ENCODE data around the gene SDSL. TPM values are rescaled to one million over a fixed set of nuclear protein-coding genes. Genes with fewer than 3 reads are reported as not detected.

The SDSL gene
- total RNA-seq, result 1 to 10 TPM in 1 of 2 donors, under 1 TPM in 1; 0.29 to 3.2 TPM

GRCh38 chr12:113422030-113422885 lies at the start of gene SDSL:
SDSL (plus strand) TSS chr12:113422380; CDS start chr12:113427983, 5,603 bp downstream.
- H3K27ac Mint-ChIP-seq, result peak within 1 kb of the TSS; percentile 82
- peak; percentile 48 to 55 for DNase-seq
- H3K9me3 Mint-ChIP-seq, result no peaks in the 10 kb centered on the region
- ATAC-seq (replicated peaks in 1 of 2), result peak; percentile 91 to 96
- no peaks in the 10 kb centered on the region for H3K36me3 Mint-ChIP-seq (ENCODE audit: insufficient read depth in 2 of 2)
- peaks cover 13% of the 10 kb centered on the region for H3K4me1 Mint-ChIP-seq (ENCODE audit: low read depth)
- peak within 1 kb of the TSS; percentile 77 to 94 for H3K4me3 Mint-ChIP-seq
- H3K27me3 Mint-ChIP-seq (ENCODE audit: low read depth), result peaks cover 9% of the 10 kb centered on the region

GRCh38 chr12:113373440-113373839 lies 48.7 kb upstream of the SDSL start:
- Mint-ChIP-seq H3K4me3 (no peak overlapping the region), H3K9me3 (no peaks in the 10 kb centered on the region), H3K4me1 (ENCODE audit: low read depth) (peaks cover 4% of the 10 kb centered on the region), H3K27ac (no peak overlapping the region), H3K36me3 (ENCODE audit: insufficient read depth in 2 of 2) (peaks cover 3 to 6% of the 10 kb centered on the region in 2 donors), H3K27me3 (ENCODE audit: low read depth) (no peaks in the 10 kb centered on the region)
- DNase-seq (no peak), ATAC-seq (replicated peaks in 1 of 2) (no peak)

GRCh38 chr12:113373969-113374368 lies 48.2 kb upstream of the SDSL start:
- Mint-ChIP-seq H3K4me1 (ENCODE audit: low read depth) (peaks cover 4% of the 10 kb centered on the region), H3K27ac (no peak overlapping the region), H3K9me3 (no peaks in the 10 kb centered on the region), H3K27me3 (ENCODE audit: low read depth) (no peaks in the 10 kb centered on the region), H3K36me3 (ENCODE audit: insufficient read depth in 2 of 2) (peaks cover 3 to 6% of the 10 kb centered on the region in 2 donors), H3K4me3 (no peak overlapping the region)
- ATAC-seq (replicated peaks in 1 of 2) (no peak), DNase-seq (no peak)

- H3K27me3 Mint-ChIP-seq (ENCODE audit: low read depth), result no peaks in the 10 kb centered on the region
- H3K4me1 Mint-ChIP-seq (ENCODE audit: low read depth), result no peaks in the 10 kb centered on the region
- ATAC-seq (replicated peaks in 1 of 2) (no peak), DNase-seq (no peak)
- H3K4me3 Mint-ChIP-seq, result no peak overlapping the region
- no peak overlapping the region for H3K27ac Mint-ChIP-seq
- H3K36me3 Mint-ChIP-seq (ENCODE audit: insufficient read depth in 2 of 2), result peaks cover 3 to 6% of the 10 kb centered on the region in 2 donors
- no peaks in the 10 kb centered on the region for H3K9me3 Mint-ChIP-seq
Observed at GRCh38 chr12:113374823-113375428, 47.3 kb upstream of the SDSL start.

GRCh38 chr12:113378291-113378690 lies 43.9 kb upstream of the SDSL start:
- ATAC-seq (replicated peaks in 1 of 2) (no peak), DNase-seq (no peak)
- Mint-ChIP-seq H3K27ac (no peak overlapping the region), H3K4me3 (no peak overlapping the region), H3K36me3 (ENCODE audit: insufficient read depth in 2 of 2) (peaks cover 3% of the 10 kb centered on the region in 2 donors), H3K9me3 (no peaks in the 10 kb centered on the region), H3K4me1 (ENCODE audit: low read depth) (no peaks in the 10 kb centered on the region), H3K27me3 (ENCODE audit: low read depth) (no peaks in the 10 kb centered on the region)

- Mint-ChIP-seq H3K27ac (no peak overlapping the region), H3K36me3 (ENCODE audit: insufficient read depth in 2 of 2) (peaks cover 1 to 2% of the 10 kb centered on the region in 2 donors), H3K27me3 (ENCODE audit: low read depth) (no peaks in the 10 kb centered on the region), H3K4me1 (ENCODE audit: low read depth) (no peaks in the 10 kb centered on the region), H3K9me3 (no peaks in the 10 kb centered on the region), H3K4me3 (no peak overlapping the region)
- DNase-seq (no peak), ATAC-seq (replicated peaks in 1 of 2) (no peak)
Observed at GRCh38 chr12:113381220-113381619, 41.0 kb upstream of the SDSL start.

GRCh38 chr12:113382206-113382605 lies 40.0 kb upstream of the SDSL start:
- no peak for DNase-seq
- no peak for ATAC-seq (replicated peaks in 1 of 2)
- Mint-ChIP-seq H3K27me3 (ENCODE audit: low read depth) (no peaks in the 10 kb centered on the region), H3K27ac (no peak overlapping the region), H3K9me3 (no peaks in the 10 kb centered on the region), H3K4me3 (no peak overlapping the region), H3K36me3 (ENCODE audit: insufficient read depth in 2 of 2) (peaks cover 1 to 2% of the 10 kb centered on the region in 2 donors), H3K4me1 (ENCODE audit: low read depth) (no peaks in the 10 kb centered on the region)

GRCh38 chr12:113384778-113385177 lies 37.4 kb upstream of the SDSL start:
- Mint-ChIP-seq H3K36me3 (ENCODE audit: insufficient read depth in 2 of 2) (peaks cover 0 to 4% of the 10 kb centered on the region in 2 donors), H3K27me3 (ENCODE audit: low read depth) (no peaks in the 10 kb centered on the region), H3K4me1 (ENCODE audit: low read depth) (no peaks in the 10 kb centered on the region), H3K27ac (no peak overlapping the region), H3K9me3 (no peaks in the 10 kb centered on the region), H3K4me3 (no peak overlapping the region)
- ATAC-seq (replicated peaks in 1 of 2), result no peak
- DNase-seq, result no peak

- Mint-ChIP-seq H3K4me3 (no peak overlapping the region), H3K27ac (no peak overlapping the region), H3K27me3 (ENCODE audit: low read depth) (no peaks in the 10 kb centered on the region), H3K4me1 (ENCODE audit: low read depth) (no peaks in the 10 kb centered on the region), H3K9me3 (no peaks in the 10 kb centered on the region), H3K36me3 (ENCODE audit: insufficient read depth in 2 of 2) (peaks cover 0 to 4% of the 10 kb centered on the region in 2 donors)
- no peak for ATAC-seq (replicated peaks in 1 of 2)
- DNase-seq, result no peak
Observed at GRCh38 chr12:113385282-113385882, 36.8 kb upstream of the SDSL start.

- H3K4me1 Mint-ChIP-seq (ENCODE audit: low read depth), result no peaks in the 10 kb centered on the region
- DNase-seq (no peak), ATAC-seq (replicated peaks in 1 of 2) (no peak)
- no peak overlapping the region for H3K4me3 Mint-ChIP-seq
- H3K9me3 Mint-ChIP-seq, result no peaks in the 10 kb centered on the region
- no peak overlapping the region for H3K27ac Mint-ChIP-seq
- H3K27me3 Mint-ChIP-seq (ENCODE audit: low read depth), result no peaks in the 10 kb centered on the region
- peaks cover 0 to 4% of the 10 kb centered on the region in 2 donors for H3K36me3 Mint-ChIP-seq (ENCODE audit: insufficient read depth in 2 of 2)
Observed at GRCh38 chr12:113386866-113387566, 35.2 kb upstream of the SDSL start.

GRCh38 chr12:113387631-113388030 lies 34.5 kb upstream of the SDSL start:
- ATAC-seq (replicated peaks in 1 of 2) (no peak), DNase-seq (no peak)
- no peak overlapping the region for H3K4me3 Mint-ChIP-seq
- H3K36me3 Mint-ChIP-seq (ENCODE audit: insufficient read depth in 2 of 2), result peaks cover 0 to 4% of the 10 kb centered on the region in 2 donors
- no peak overlapping the region for H3K27ac Mint-ChIP-seq
- H3K9me3 Mint-ChIP-seq, result no peaks in the 10 kb centered on the region
- H3K27me3 Mint-ChIP-seq (ENCODE audit: low read depth), result no peaks in the 10 kb centered on the region
- no peaks in the 10 kb centered on the region for H3K4me1 Mint-ChIP-seq (ENCODE audit: low read depth)

- H3K4me1 Mint-ChIP-seq (ENCODE audit: low read depth), result no peaks in the 10 kb centered on the region
- no peak overlapping the region for H3K4me3 Mint-ChIP-seq
- DNase-seq (no peak), ATAC-seq (replicated peaks in 1 of 2) (no peak)
- no peaks in the 10 kb centered on the region for H3K27me3 Mint-ChIP-seq (ENCODE audit: low read depth)
- H3K9me3 Mint-ChIP-seq, result no peaks in the 10 kb centered on the region
- H3K27ac Mint-ChIP-seq, result no peak overlapping the region
- peaks cover 0 to 4% of the 10 kb centered on the region in 2 donors for H3K36me3 Mint-ChIP-seq (ENCODE audit: insufficient read depth in 2 of 2)
Observed at GRCh38 chr12:113388351-113388750, 33.8 kb upstream of the SDSL start.

Measured in activated T-cell treated with anti-CD3 and anti-CD28 coated beads, Interleukin-2, amount 50 U/mL, for 72 hours (primary cell).